Tibial artery (tissue), 4 donors: ENCODE data around the gene BRWD1.
"Not testable (repeated sequence)": the region's sequence is repeated elsewhere in the genome, so short reads cannot be mapped to it uniquely, and the experiment has no call there.

ENCODE experiments used
- DNase-seq, 2 donors: peaks; one replicate each; pipeline ENCODE4 v3.0.0-alpha.2; 2019
- H3K27ac ChIP-seq, 2 donors: fragments of 200-600 bp; sonication (generic) in 1 of 2; 1 replicate in 1 of 2; 2 replicates in 1 of 2; pipeline ENCODE4 v1.5.1; 2018 to 2019; ENCODE audit warnings: mild to moderate bottlenecking in 1 of 2
- H3K27me3 ChIP-seq, 2 donors: fragments of 200-600 bp; sonication (generic) in 1 of 2; one replicate each; pipeline versions ENCODE4 v1.5.1 to v1.6.0; 2016 to 2019
- H3K36me3 ChIP-seq, 3 donors: fragments of 200-600 bp; sonication (generic) in 2 of 3; one replicate each; pipeline ENCODE4 v1.5.1; 2016 to 2019; ENCODE audit warnings: mild to moderate bottlenecking in 2 of 3
- H3K4me1 ChIP-seq, 4 donors: fragments of 200-600 bp; sonication (generic) in 2 of 4; 1 replicate in 3 of 4; 2 replicates in 1 of 4; pipeline ENCODE4 v1.5.1; 2016 to 2019
- H3K4me3 ChIP-seq, 2 donors: fragments of 200-600 bp; sonication (generic) in 1 of 2; 1 replicate in 1 of 2; 2 replicates in 1 of 2; pipeline ENCODE4 v1.5.1; 2018 to 2019; ENCODE audit warnings: mild to moderate bottlenecking in 2 of 2
- H3K9me3 ChIP-seq, 3 donors: fragments of 200-600 bp; sonication (generic) in 1 of 3; one replicate each; pipeline ENCODE4 v1.5.1; 2016 to 2019
- CTCF ChIP-seq, 2 experiments: fragments of 200-600 bp in 1 of 2; fragments of 450-650 bp in 1 of 2; IDR thresholded peaks; one replicate each; pipeline ENCODE4 v1.5.1; 2017 to 2019; ENCODE audit warnings: antibody characterized with exemption in 2 of 2, mild to moderate bottlenecking in 1 of 2, moderate library complexity in 1 of 2
- intact Hi-C: fragments of 100-400 bp; cut with DNase I; formaldehyde crosslinking; loops from one replicate; pipeline ENCODE4 v1.15.0; 2023; ENCODE audit warnings: low total_unique reads

BRWD1 gene

GRCh38 chr21:39232861-39233291, 80.6 kb downstream of the BRWD1 start:
- Histone ChIP-seq H3K4me3 (no peak overlapping the region), H3K36me3 (peaks cover 39 to 70% (median 47%) of the 10 kb centered on the region in 3 donors), H3K27ac (no peak overlapping the region), H3K4me1 (no peaks in the 10 kb centered on the region), H3K9me3 (no peaks in the 10 kb centered on the region), H3K27me3 (no peaks in the 10 kb centered on the region)
- TF ChIP-seq CTCF (IDR thresholded peaks at IDR 0.05) = no peak
- DNase-seq = no peak
- intact Hi-C loops = no loop called here

GRCh38 chr21:39224930-39225329, 88.5 kb downstream of the BRWD1 start:
- no peak overlapping the region for H3K27ac ChIP-seq
- intact Hi-C loops = no loop called here
- H3K4me1 ChIP-seq = no peaks in the 10 kb centered on the region
- no peak for DNase-seq
- H3K36me3 ChIP-seq = peaks cover 22 to 60% (median 41%) of the 10 kb centered on the region in 3 donors
- H3K9me3 ChIP-seq = no peaks in the 10 kb centered on the region
- no peaks in the 10 kb centered on the region for H3K27me3 ChIP-seq
- H3K4me3 ChIP-seq = no peak overlapping the region
- no peak for TF ChIP-seq CTCF (IDR thresholded peaks at IDR 0.05)

GRCh38 chr21:39221997-39222486, 91.4 kb downstream of the BRWD1 start:
- no peak for TF ChIP-seq CTCF (IDR thresholded peaks at IDR 0.05)
- no peak for DNase-seq
- Histone ChIP-seq H3K9me3 (no peaks in the 10 kb centered on the region), H3K36me3 (peaks cover 16 to 51% (median 36%) of the 10 kb centered on the region in 3 donors), H3K4me3 (no peak overlapping the region), H3K27me3 (no peaks in the 10 kb centered on the region), H3K4me1 (no peaks in the 10 kb centered on the region), H3K27ac (no peak overlapping the region)
- intact Hi-C loops = no loop called here

- Histone ChIP-seq H3K4me1 (no peaks in the 10 kb centered on the region), H3K27me3 (no peaks in the 10 kb centered on the region), H3K9me3 (no peaks in the 10 kb centered on the region), H3K27ac (no peak overlapping the region), H3K4me3 (no peak overlapping the region), H3K36me3 (peaks cover 16 to 50% (median 36%) of the 10 kb centered on the region in 3 donors)
- intact Hi-C loops = no loop called here
- no peak for DNase-seq
- no peak for TF ChIP-seq CTCF (IDR thresholded peaks at IDR 0.05)
These were observed 92.0 kb downstream of the BRWD1 start for GRCh38 chr21:39221282-39221996.

- H3K4me3 ChIP-seq, H3K27ac ChIP-seq, intact Hi-C loops, H3K27me3 ChIP-seq, DNase-seq, H3K9me3 ChIP-seq, H3K4me1 ChIP-seq: not testable (repeated sequence)
- H3K36me3 ChIP-seq = peaks cover 16 to 50% (median 36%) of the 10 kb centered on the region in 3 donors
These were observed 92.6 kb downstream of the BRWD1 start for GRCh38 chr21:39220875-39221274.

- DNase-seq = no peak
- no peaks in the 10 kb centered on the region for H3K4me1 ChIP-seq
- H3K27me3 ChIP-seq = no peaks in the 10 kb centered on the region
- no peak overlapping the region for H3K4me3 ChIP-seq
- no peaks in the 10 kb centered on the region for H3K9me3 ChIP-seq
- no peak for TF ChIP-seq CTCF (IDR thresholded peaks at IDR 0.05)
- no peak overlapping the region for H3K27ac ChIP-seq
- peaks cover 23 to 57% (median 41%) of the 10 kb centered on the region in 3 donors for H3K36me3 ChIP-seq
- intact Hi-C loops = no loop called here
These were observed 93.3 kb downstream of the BRWD1 start for GRCh38 chr21:39220150-39220549.
